SK-N-SH (cell line): ENCODE results near the gene EIF5AL1. TPM values are rescaled to one million over a fixed set of nuclear protein-coding genes. Genes with fewer than 3 reads are reported as not detected.

Source experiments
- CTCF ChIA-PET: fragments of 300-600, 350-600 bp; formaldehyde crosslinking; extraction: SDS; loops from one replicate; lab custom pipeline; 2021; lab: Yijun Ruan, JAX
- POLR2A ChIA-PET: fragments of 350-600 bp; sonication (Branson Sonifier 250); formaldehyde crosslinking; extraction: SDS; loops from one replicate; lab custom pipeline; 2020; ENCODE audit warnings: antibody characterized with exemption, inconsistent platforms; lab: Yijun Ruan, JAX
- DNase-seq: peaks from one replicate; pipeline ENCODE4 v3.0.0; 2012
- H2AFZ ChIP-seq: fragments of 200-600 bp; sonication (generic); 2 replicates; pipeline ENCODE4 v1.8.1; 2016; ENCODE audit warnings: antibody characterized with exemption, mild to moderate bottlenecking, low read depth
- H3F3A ChIP-seq: fragments of 200-600 bp; sonication (generic); replicated peaks from 2 replicates; pipeline ENCODE3; 2016; ENCODE audit warnings: antibody characterized with exemption, mild to moderate bottlenecking; ENCODE audit not compliant: insufficient read depth
- H3K27ac ChIP-seq, 2 experiments: fragments of 200-500 bp in 1 of 2; fragments of 200-600 bp in 1 of 2; sonication (Bioruptor generic) in 1 of 2; sonication (generic), shearing (Covaris generic) in 1 of 2; 2 replicates each; pipeline versions ENCODE4 v1.5.1 to v1.6.1; 2014 to 2016; ENCODE audit warnings: low read depth in 2 of 2, inconsistent platforms in 1 of 2, low read length in 1 of 2, mild to moderate bottlenecking in 1 of 2, mixed read lengths in 1 of 2
- H3K27me3 ChIP-seq: fragments of 200-600 bp; sonication (generic), shearing (Covaris generic); 2 replicates; pipeline ENCODE4 v1.6.1; 2016; ENCODE audit warnings: mixed run types; ENCODE audit not compliant: insufficient read depth
- H3K36me3 ChIP-seq, 2 experiments: fragments of 200-500 bp in 1 of 2; fragments of 200-600 bp in 1 of 2; sonication (Bioruptor generic) in 1 of 2; sonication (generic) in 1 of 2; replicated peaks in 1 of 2; 2 replicates each; pipeline versions ENCODE3 to v1.5.1; 2014 to 2016; ENCODE audit warnings: low read length in 1 of 2, mild to moderate bottlenecking in 1 of 2; ENCODE audit not compliant: insufficient read depth in 2 of 2, control insufficient read depth in 1 of 2
- H3K4me1 ChIP-seq, 2 experiments: fragments of 200-500 bp in 1 of 2; fragments of 200-600 bp in 1 of 2; sonication (Bioruptor generic) in 1 of 2; sonication (generic), shearing (Covaris generic) in 1 of 2; 2 replicates each; pipeline versions ENCODE4 v1.5.1 to v1.6.1; 2014 to 2016; ENCODE audit warnings: low read depth in 1 of 2, low read length in 1 of 2, mixed run types in 1 of 2; ENCODE audit not compliant: insufficient read depth in 2 of 2, control insufficient read depth in 1 of 2
- H3K4me2 ChIP-seq: fragments of 200-600 bp; sonication (generic), shearing (Covaris generic); 2 replicates; pipeline ENCODE4 v1.6.1; 2017; ENCODE audit warnings: mixed run types
- H3K4me3 ChIP-seq, 2 experiments: fragments of 200-500 bp in 1 of 2; fragments of 200-600 bp in 1 of 2; sonication (Bioruptor generic) in 1 of 2; sonication (generic), shearing (Covaris generic) in 1 of 2; 2 replicates each; pipeline versions ENCODE4 v1.5.1 to v1.8.1; 2014 to 2016; ENCODE audit warnings: low read depth in 2 of 2, inconsistent platforms in 1 of 2, low read length in 1 of 2, mild to moderate bottlenecking in 1 of 2, mixed read lengths in 1 of 2, moderate library complexity in 1 of 2
- H3K79me2 ChIP-seq: fragments of 200-600 bp; sonication (generic); 2 replicates; pipeline ENCODE4 v1.8.1; 2017; ENCODE audit warnings: mild to moderate bottlenecking; ENCODE audit not compliant: insufficient read depth
- H3K9ac ChIP-seq: fragments of 200-600 bp; sonication (generic); 2 replicates; pipeline ENCODE4 v1.6.1; 2017; ENCODE audit warnings: mixed run types
- H3K9me2 ChIP-seq: fragments of 200-600 bp; sonication (generic); 2 replicates; pipeline ENCODE4 v1.6.1; 2017; ENCODE audit warnings: mixed run types
- H3K9me3 ChIP-seq: fragments of 200-600 bp; sonication (generic); 2 replicates; pipeline ENCODE4 v1.6.1; 2017; ENCODE audit warnings: mixed run types, mild to moderate bottlenecking, moderate library complexity
- H4K20me1 ChIP-seq: fragments of 200-600 bp; sonication (generic); 2 replicates; pipeline ENCODE4 v1.6.1; 2017; ENCODE audit warnings: mild to moderate bottlenecking, mixed run types; ENCODE audit not compliant: insufficient read depth
- FOSL2 ChIP-seq: IDR thresholded peaks from 2 replicates; pipeline ENCODE4 v1.4.0; 2012; ENCODE audit warnings: low read depth, mild to moderate bottlenecking, moderate library complexity, borderline replicate concordance
- GATA2 ChIP-seq: sonication (generic); formaldehyde crosslinking; IDR thresholded peaks from 2 replicates; pipeline ENCODE4 v1.5.0; 2020; ENCODE audit warnings: mild to moderate bottlenecking, missing genetic modification reagents
- MXI1 ChIP-seq: IDR thresholded peaks from 2 replicates; pipeline ENCODE4 v1.6.1; 2012; ENCODE audit warnings: mild to moderate bottlenecking, low read depth, low read length, improper control_type of control experiment
- NRF1 ChIP-seq: IDR thresholded peaks from 2 replicates; pipeline ENCODE4 v1.6.1; 2012; ENCODE audit warnings: low read depth, mild to moderate bottlenecking, low read length
- PBX3 ChIP-seq: IDR thresholded peaks from 2 replicates; pipeline ENCODE4; 2012
- POLR2AphosphoS5 ChIP-seq: IDR thresholded peaks from 2 replicates; pipeline ENCODE4 v1.6.1; 2012; ENCODE audit warnings: low read depth, low read length
- RAD21 ChIP-seq: IDR thresholded peaks from 2 replicates; pipeline ENCODE4 v1.6.1; 2012; ENCODE audit warnings: mild to moderate bottlenecking, low read length
- RFX5 ChIP-seq: IDR thresholded peaks from 2 replicates; pipeline ENCODE4 v1.6.1; 2012; ENCODE audit warnings: mild to moderate bottlenecking, improper control_type of control experiment, low read length
- SMC3 ChIP-seq: IDR thresholded peaks from 2 replicates; pipeline ENCODE4 v1.6.1; 2012; ENCODE audit warnings: low read depth, low read length, improper control_type of control experiment
- TEAD4 ChIP-seq: IDR thresholded peaks from 2 replicates; pipeline ENCODE4 v1.4.0; 2012; ENCODE audit warnings: mild to moderate bottlenecking, borderline replicate concordance; ENCODE audit not compliant: insufficient read depth
- USF1 ChIP-seq: IDR thresholded peaks from 2 replicates; pipeline ENCODE4 v1.4.0; 2012; ENCODE audit warnings: low read depth, borderline replicate concordance
- YY1 ChIP-seq: IDR thresholded peaks from 2 replicates; pipeline ENCODE4 v1.4.0; 2012; ENCODE audit warnings: low read depth, mild to moderate bottlenecking
- WGBS: methylation state at CpG from one replicate; pipeline ENCODE4 v1.1.6; 2017; ENCODE audit warnings: low lambda C conversion rate; 5-methylcytosine and 5-hydroxymethylcytosine counted together
- polyA plus RNA-seq, 3 experiments: library from polyadenylated mRNA; depleted of rRNA; stranded (reverse); fragments of >200 nt; gene quantifications; 2 replicates each; pipeline ENCODE4 v1.2.3, GENCODE V29; 2012
- TF ChIP-seq, protein P1 (sequence below): fragments of 150-350 bp; IDR thresholded peaks from 2 replicates; pipeline ENCODE4 v1.6.1; 2017; ENCODE audit warnings: antibody characterized with exemption, low read length, low read depth, borderline replicate concordance

EIF5AL1 gene
- polyA plus RNA-seq, 1 of the 3 experiments (the other 2 are of a cell fraction): 0.26 TPM

DNA sequence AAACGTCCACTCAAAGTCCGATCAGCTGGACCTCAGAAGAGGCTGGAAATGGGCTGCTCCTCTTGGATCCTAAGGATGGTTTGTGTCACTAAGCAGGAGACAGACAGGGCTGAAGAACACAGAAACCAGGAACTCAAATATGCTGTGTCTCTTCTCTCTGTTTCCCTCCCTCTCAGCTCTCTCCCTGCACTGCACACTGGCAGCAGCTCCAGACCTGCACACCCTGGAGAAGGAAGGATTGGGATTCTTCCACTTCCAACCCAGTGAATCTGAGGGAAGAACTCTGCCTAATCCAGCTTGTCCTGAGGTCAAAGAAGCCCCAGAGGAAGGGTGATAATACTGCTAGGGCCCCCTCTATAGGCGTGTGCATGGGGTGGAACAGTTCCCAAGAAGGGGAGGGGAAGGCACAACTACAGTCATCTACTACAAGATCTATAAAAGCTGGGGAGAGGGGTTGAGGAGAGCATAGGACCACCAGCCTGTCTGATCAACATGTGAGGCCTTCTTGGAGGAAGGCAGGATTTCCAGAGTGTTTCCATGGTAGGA, 44.2 kb upstream of the EIF5AL1 start:
- ChIA-PET CTCF (interaction anchor here (0.6 to 6.8 kb wide), 33 partner anchors 9 to 869 kb away, joined by 3 to 75 read pairs (median 5); no protein-coding TSS in a partner anchor), POLR2A (no interaction called here)
- Histone ChIP-seq H2AFZ (no peak overlapping the region), H3K79me2 (no peaks in the 10 kb centered on the region), H3K9me3 (no peaks in the 10 kb centered on the region), H3K9me2 (no peaks in the 10 kb centered on the region), H3F3A (no peaks in the 10 kb centered on the region), H3K9ac (no peak overlapping the region), H3K27me3 (no peaks in the 10 kb centered on the region; the same call in 1 of the 2 replicates), H3K36me3 (no peaks in the 10 kb centered on the region), H3K4me2 (no peak overlapping the region), H3K27ac (no peak overlapping the region), H3K4me1 (peaks cover 0 to 5% of the 10 kb centered on the region in 2 experiments; a peak in 1 of 4 replicates), H3K4me3 (no peak overlapping the region), H4K20me1 (no peaks in the 10 kb centered on the region)
- 100% methylated on average over 3 of the region's 3 CpGs for WGBS
- TF ChIP-seq GATA2 (CRISPR knock-in tag) (no peak), PBX3 (no peak), USF1 (no peak), SMC3 (no peak), FOSL2 (no peak), MXI1 (no peak), POLR2AphosphoS5 (no peak)
- TF ChIP-seq, protein P1, sequence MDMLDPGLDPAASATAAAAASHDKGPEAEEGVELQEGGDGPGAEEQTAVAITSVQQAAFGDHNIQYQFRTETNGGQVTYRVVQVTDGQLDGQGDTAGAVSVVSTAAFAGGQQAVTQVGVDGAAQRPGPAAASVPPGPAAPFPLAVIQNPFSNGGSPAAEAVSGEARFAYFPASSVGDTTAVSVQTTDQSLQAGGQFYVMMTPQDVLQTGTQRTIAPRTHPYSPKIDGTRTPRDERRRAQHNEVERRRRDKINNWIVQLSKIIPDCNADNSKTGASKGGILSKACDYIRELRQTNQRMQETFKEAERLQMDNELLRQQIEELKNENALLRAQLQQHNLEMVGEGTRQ: no peak
- DNase-seq: no peak

GRCh38 chr10:79468841-79469585, 43.3 kb upstream of the EIF5AL1 start:
- H4K20me1 ChIP-seq: no peaks in the 10 kb centered on the region
- TF ChIP-seq TEAD4: no peak
- TF ChIP-seq RFX5: no peak
- TF ChIP-seq NRF1: no peak
- TF ChIP-seq GATA2 (CRISPR knock-in tag): no peak
- TF ChIP-seq SMC3: no peak
- no peak for TF ChIP-seq RAD21
- TF ChIP-seq USF1: no peak
- TF ChIP-seq YY1: no peak
- H3K27me3 ChIP-seq: no peaks in the 10 kb centered on the region
- H3K9me3 ChIP-seq: no peaks in the 10 kb centered on the region
- WGBS: 81% methylated on average over 6 of the region's 6 CpGs
- no peak overlapping the region for H3K27ac ChIP-seq
- H3K79me2 ChIP-seq: no peaks in the 10 kb centered on the region
- ChIA-PET CTCF (interaction anchor here (1.0 to 6.8 kb wide), 10 partner anchors 8 to 121 kb away, joined by 3 to 75 read pairs (median 14); no protein-coding TSS in a partner anchor), POLR2A (no interaction called here)
- H3K4me1 ChIP-seq: peaks cover 0 to 4% of the 10 kb centered on the region in 2 experiments; a peak in 1 of 4 replicates
- DNase-seq: no peak
- no peaks in the 10 kb centered on the region for H3K9me2 ChIP-seq
- H3F3A ChIP-seq: no peaks in the 10 kb centered on the region
- H2AFZ ChIP-seq: no peak overlapping the region
- no peak overlapping the region for H3K4me2 ChIP-seq
- H3K36me3 ChIP-seq: no peaks in the 10 kb centered on the region
- H3K4me3 ChIP-seq: no peak overlapping the region
- H3K9ac ChIP-seq: no peak overlapping the region
